ENCODE results near the gene PDGFC. TPM values are rescaled to one million over a fixed set of nuclear protein-coding genes. Genes with fewer than 3 reads are reported as not detected.
"Not testable (repeated sequence)": the region's sequence is repeated elsewhere in the genome, so short reads cannot be mapped to it uniquely, and the experiment has no call there.

Gene PDGFC
- total RNA-seq, 2 donors from 2014 or later = 3.9 to 8.3 TPM

GRCh38 chr4:156870131-156870530 is 101.5 kb downstream of the PDGFC start:
- Histone ChIP-seq H3K36me3 (no peaks in the 10 kb centered on the region), H3K27ac (no peak overlapping the region), H3K4me1 (no peaks in the 10 kb centered on the region), H3K27me3 (no peaks in the 10 kb centered on the region), H3K9ac (ENCODE audit: low read depth in 2 of 2, low read length in 2 of 2) (no peak overlapping the region), H3K4me3 (no peak overlapping the region), H3K9me3 (no peaks in the 10 kb centered on the region)
- intact Hi-C loops (cut with DNase I) = no loop called here
- no peak for DNase-seq
- TF ChIP-seq CTCF (IDR thresholded peaks at IDR 0.05) = no peak

GRCh38 chr4:156866088-156866487 is 105.5 kb downstream of the PDGFC start:
- H3K36me3 ChIP-seq; H3K27me3 ChIP-seq; H3K27ac ChIP-seq; H3K4me3 ChIP-seq; intact Hi-C loops (cut with DNase I); H3K9ac ChIP-seq (ENCODE audit: low read depth in 2 of 2, low read length in 2 of 2); DNase-seq; H3K4me1 ChIP-seq; H3K9me3 ChIP-seq: not testable (repeated sequence)

- no peaks in the 10 kb centered on the region for H3K4me1 ChIP-seq
- no peak for TF ChIP-seq CTCF (IDR thresholded peaks at IDR 0.05)
- H3K4me3 ChIP-seq = no peak overlapping the region
- H3K36me3 ChIP-seq = no peaks in the 10 kb centered on the region
- DNase-seq = no peak
- H3K9ac ChIP-seq (ENCODE audit: low read depth in 2 of 2, low read length in 2 of 2) = no peak overlapping the region
- no peaks in the 10 kb centered on the region for H3K27me3 ChIP-seq
- H3K9me3 ChIP-seq = no peaks in the 10 kb centered on the region
- no peak overlapping the region for H3K27ac ChIP-seq
- intact Hi-C loops (cut with DNase I) = no loop called here
These were observed 106.1 kb downstream of the PDGFC start for GRCh38 chr4:156865451-156865850.

GRCh38 chr4:156858071-156858470 is 113.5 kb downstream of the PDGFC start:
- no peak for TF ChIP-seq CTCF (IDR thresholded peaks at IDR 0.05)
- H3K9ac ChIP-seq (ENCODE audit: low read depth in 2 of 2, low read length in 2 of 2) = no peak overlapping the region
- intact Hi-C loops (cut with DNase I) = no loop called here
- no peaks in the 10 kb centered on the region for H3K36me3 ChIP-seq
- no peak overlapping the region for H3K27ac ChIP-seq
- DNase-seq = no peak
- no peaks in the 10 kb centered on the region for H3K9me3 ChIP-seq
- H3K4me3 ChIP-seq = no peak overlapping the region
- no peaks in the 10 kb centered on the region for H3K27me3 ChIP-seq
- H3K4me1 ChIP-seq = no peaks in the 10 kb centered on the region

GRCh38 chr4:156838761-156839160 is 132.8 kb downstream of the PDGFC start:
- no peak for TF ChIP-seq CTCF (IDR thresholded peaks at IDR 0.05)
- no peak for DNase-seq

GRCh38 chr4:156837625-156838345 is 133.8 kb downstream of the PDGFC start:
- intact Hi-C loops (cut with DNase I) = no loop called here
- DNase-seq = no peak
- H3K4me1 ChIP-seq = no peaks in the 10 kb centered on the region
- H3K9me3 ChIP-seq = no peaks in the 10 kb centered on the region
- no peak overlapping the region for H3K4me3 ChIP-seq
- no peak overlapping the region for H3K27ac ChIP-seq
- H3K36me3 ChIP-seq = no peaks in the 10 kb centered on the region
- H3K27me3 ChIP-seq = no peaks in the 10 kb centered on the region
- TF ChIP-seq CTCF (IDR thresholded peaks at IDR 0.05) = no peak
- H3K9ac ChIP-seq (ENCODE audit: low read depth in 2 of 2, low read length in 2 of 2) = no peak overlapping the region

More at GRCh38 chr4:156838761-156839160, 132.8 kb downstream of the PDGFC start:
- Histone ChIP-seq H3K36me3 (no peaks in the 10 kb centered on the region), H3K9me3 (no peaks in the 10 kb centered on the region), H3K27ac (no peak overlapping the region), H3K27me3 (no peaks in the 10 kb centered on the region), H3K4me1 (no peaks in the 10 kb centered on the region), H3K4me3 (no peak overlapping the region), H3K9ac (ENCODE audit: low read depth in 2 of 2, low read length in 2 of 2) (no peak overlapping the region)
- intact Hi-C loops (cut with DNase I) = no loop called here

Measured in colonic mucosa (tissue), 4 donors.